ENCODE data around the gene MYT1.
"Not testable (repeated sequence)": the region's sequence is repeated elsewhere in the genome, so short reads cannot be mapped to it uniquely, and the experiment has no call there.

GRCh38 chr20:64285579-64286446 is 121.6 kb downstream of the MYT1 start:
- TF ChIP-seq CTCF (IDR thresholded peaks at IDR 0.05; ENCODE audit: poor library complexity, severe bottlenecking) = peak; percentile 80
- TF ChIP-seq RAD21 (conservative IDR thresholded peaks at IDR 0.05) = peak; percentile 41
- TF ChIP-seq SMC3 (conservative IDR thresholded peaks at IDR 0.05; ENCODE audit: poor library complexity) = peak; percentile 67
- not testable (repeated sequence) for TF ChIP-seq POLR2AphosphoS5 (IDR thresholded peaks at IDR 0.05); EZH2 (IDR thresholded peaks at IDR 0.05; ENCODE audit: borderline replicate concordance, insufficient read depth, low read length, poor library complexity, severe bottlenecking); TAF1 (IDR thresholded peaks at IDR 0.05; ENCODE audit: low read depth)

All from neural cell (in vitro differentiated cells).